ENCODE data around the gene HECTD2. TPM values are rescaled to one million over a fixed set of nuclear protein-coding genes. Genes with fewer than 3 reads are reported as not detected.

HECTD2 gene
- total RNA-seq, 6 donors from 2014 or later = 5.0 to 14.5 (median 9.2) TPM

DNA sequence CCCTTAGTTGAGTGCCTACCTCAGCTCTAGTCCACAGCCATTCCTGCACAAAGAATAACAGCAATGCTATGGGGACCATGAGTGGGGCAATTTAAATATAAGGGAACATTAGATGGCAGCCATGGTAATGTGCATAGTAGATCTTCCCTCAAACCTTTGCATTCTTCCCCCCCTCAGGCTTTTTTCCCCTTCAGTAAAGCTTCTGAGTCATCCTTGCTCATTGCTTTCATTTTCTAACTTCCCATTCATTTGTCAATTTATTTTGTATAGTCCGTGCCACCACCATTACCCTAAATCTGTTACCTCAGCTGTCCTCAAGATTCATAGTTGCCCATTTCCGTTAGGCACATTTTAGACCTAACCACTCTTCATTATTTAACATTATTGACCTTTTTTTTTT lies 10.7 kb downstream of the HECTD2 start:
- ATAC-seq (ENCODE audit: low FRiP score in 2 of 2) = no peak
- no peak overlapping the region for H3K4me3 ChIP-seq
- H3K27me3 ChIP-seq = no peaks in the 10 kb centered on the region
- TF ChIP-seq EP300 (IDR thresholded peaks at IDR 0.05) = no peak
- TF ChIP-seq, protein P1, sequence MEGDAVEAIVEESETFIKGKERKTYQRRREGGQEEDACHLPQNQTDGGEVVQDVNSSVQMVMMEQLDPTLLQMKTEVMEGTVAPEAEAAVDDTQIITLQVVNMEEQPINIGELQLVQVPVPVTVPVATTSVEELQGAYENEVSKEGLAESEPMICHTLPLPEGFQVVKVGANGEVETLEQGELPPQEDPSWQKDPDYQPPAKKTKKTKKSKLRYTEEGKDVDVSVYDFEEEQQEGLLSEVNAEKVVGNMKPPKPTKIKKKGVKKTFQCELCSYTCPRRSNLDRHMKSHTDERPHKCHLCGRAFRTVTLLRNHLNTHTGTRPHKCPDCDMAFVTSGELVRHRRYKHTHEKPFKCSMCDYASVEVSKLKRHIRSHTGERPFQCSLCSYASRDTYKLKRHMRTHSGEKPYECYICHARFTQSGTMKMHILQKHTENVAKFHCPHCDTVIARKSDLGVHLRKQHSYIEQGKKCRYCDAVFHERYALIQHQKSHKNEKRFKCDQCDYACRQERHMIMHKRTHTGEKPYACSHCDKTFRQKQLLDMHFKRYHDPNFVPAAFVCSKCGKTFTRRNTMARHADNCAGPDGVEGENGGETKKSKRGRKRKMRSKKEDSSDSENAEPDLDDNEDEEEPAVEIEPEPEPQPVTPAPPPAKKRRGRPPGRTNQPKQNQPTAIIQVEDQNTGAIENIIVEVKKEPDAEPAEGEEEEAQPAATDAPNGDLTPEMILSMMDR (IDR thresholded peaks at IDR 0.05) = no peak
- no peak for TF ChIP-seq POLR2A (IDR thresholded peaks at IDR 0.05)
- no peak for TF ChIP-seq POLR2AphosphoS5 (IDR thresholded peaks at IDR 0.05)
- no peaks in the 10 kb centered on the region for H3K9me3 ChIP-seq
- H3K4me1 ChIP-seq = peaks cover 0 to 6% (median 5%) of the 10 kb centered on the region in 4 donors
- no peaks in the 10 kb centered on the region for H3K36me3 ChIP-seq
- no peak for DNase-seq
- no peak overlapping the region for H3K27ac ChIP-seq
- WGBS, 2 donors = 81 to 88% methylated on average over 2 of the region's 2 CpGs

DNA sequence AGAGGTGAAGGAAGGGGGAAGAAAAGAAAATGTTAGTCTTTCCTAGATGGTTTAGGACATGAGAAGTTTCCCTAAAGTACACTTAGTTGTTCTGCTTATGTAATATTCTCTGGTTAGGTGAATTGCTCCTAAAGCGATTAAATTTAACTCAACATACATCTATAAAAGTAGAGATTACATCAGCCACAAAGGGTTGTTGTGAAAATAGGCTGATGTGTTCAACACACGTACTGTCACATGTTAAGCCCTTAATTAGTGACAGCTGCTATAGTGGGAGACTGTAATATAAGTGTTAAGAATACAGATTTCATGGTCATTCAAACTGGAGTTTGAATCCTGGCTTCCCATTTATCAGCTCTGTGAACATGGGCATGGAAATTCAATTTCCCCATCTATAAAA lies 12.8 kb downstream of the HECTD2 start:
- WGBS, 2 donors = 82 to 92% methylated on average over 2 of the region's 2 CpGs

DNA sequence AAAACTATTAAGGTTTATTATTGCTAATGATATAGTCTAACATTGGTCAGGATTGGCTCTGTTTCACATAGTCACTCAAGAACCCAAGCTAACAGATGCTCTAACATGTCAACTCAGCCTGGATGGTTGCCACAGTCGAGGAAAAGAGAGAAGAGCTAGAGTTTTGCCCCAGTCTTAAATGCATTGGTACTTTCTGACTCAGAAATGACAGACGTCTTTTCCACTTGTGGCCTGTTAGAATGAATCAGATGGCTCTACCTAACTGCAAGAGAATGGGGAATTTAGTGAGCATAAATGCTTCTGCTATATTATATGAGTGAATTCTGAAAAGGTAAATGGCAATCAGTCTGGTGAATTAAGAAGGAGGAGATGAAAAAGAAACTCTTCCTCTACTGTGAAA lies 13.9 kb downstream of the HECTD2 start:
- no peak for ATAC-seq (ENCODE audit: low FRiP score in 2 of 2)
- 87 to 88% methylated on average over 2 of the region's 2 CpGs for WGBS, 2 donors

More for the DNA sequence above, 12.8 kb downstream of the HECTD2 start:
- TF ChIP-seq POLR2A (IDR thresholded peaks at IDR 0.05) (no peak), POLR2AphosphoS5 (IDR thresholded peaks at IDR 0.05) (no peak), EP300 (IDR thresholded peaks at IDR 0.05) (no peak)
- TF ChIP-seq, protein P1 (IDR thresholded peaks at IDR 0.05) = no peak
- H3K4me3 ChIP-seq = no peak overlapping the region
- H3K4me1 ChIP-seq = no peaks in the 10 kb centered on the region
- DNase-seq (no peak), ATAC-seq (ENCODE audit: low FRiP score in 2 of 2) (no peak)
- no peak overlapping the region for H3K27ac ChIP-seq
- no peaks in the 10 kb centered on the region for H3K9me3 ChIP-seq
- no peaks in the 10 kb centered on the region for H3K27me3 ChIP-seq
- H3K36me3 ChIP-seq = no peaks in the 10 kb centered on the region

DNA sequence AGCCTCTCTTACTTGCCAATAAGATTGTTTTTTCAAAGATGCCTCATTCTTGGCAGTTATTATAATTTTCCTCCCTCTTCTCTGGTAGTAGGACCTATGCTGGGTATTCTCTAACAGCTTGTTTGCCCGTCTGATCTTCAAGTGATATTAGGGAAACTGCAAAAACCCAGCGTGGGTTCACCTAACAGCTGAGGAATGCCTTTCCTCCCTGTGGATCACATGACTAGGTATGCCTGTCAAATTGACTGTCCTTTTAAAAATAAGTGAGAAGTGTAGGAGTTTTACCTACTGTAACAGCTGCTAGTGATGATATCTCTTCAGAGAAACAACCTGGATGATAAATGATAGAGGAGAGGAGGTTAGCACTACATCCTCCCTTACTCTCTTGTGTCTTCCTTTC lies 22.0 kb downstream of the HECTD2 start:
- no peak for TF ChIP-seq POLR2AphosphoS5 (IDR thresholded peaks at IDR 0.05)
- TF ChIP-seq, protein P1 (IDR thresholded peaks at IDR 0.05) = no peak
- TF ChIP-seq POLR2A (IDR thresholded peaks at IDR 0.05) = no peak
- TF ChIP-seq EP300 (IDR thresholded peaks at IDR 0.05) = no peak
- H3K36me3 ChIP-seq = peaks cover 0 to 5% (median 0%) of the 10 kb centered on the region in 4 donors
- DNase-seq = no peak
- H3K27me3 ChIP-seq = no peaks in the 10 kb centered on the region
- H3K4me3 ChIP-seq = no peak overlapping the region
- ATAC-seq (ENCODE audit: low FRiP score in 2 of 2) = no peak
- no peaks in the 10 kb centered on the region for H3K4me1 ChIP-seq
- H3K9me3 ChIP-seq = no peaks in the 10 kb centered on the region
- WGBS, 2 donors = 72 to 85% methylated on average over 2 of the region's 2 CpGs
- no peak overlapping the region for H3K27ac ChIP-seq

More for the DNA sequence above, 13.9 kb downstream of the HECTD2 start:
- Histone ChIP-seq H3K9me3 (no peaks in the 10 kb centered on the region), H3K36me3 (no peaks in the 10 kb centered on the region), H3K27me3 (no peaks in the 10 kb centered on the region), H3K4me3 (no peak overlapping the region), H3K4me1 (no peaks in the 10 kb centered on the region), H3K27ac (no peak overlapping the region)
- DNase-seq = no peak
- TF ChIP-seq POLR2AphosphoS5 (IDR thresholded peaks at IDR 0.05) (no peak), EP300 (IDR thresholded peaks at IDR 0.05) (no peak), POLR2A (IDR thresholded peaks at IDR 0.05) (no peak)
- TF ChIP-seq, protein P1 (IDR thresholded peaks at IDR 0.05) = no peak

DNA sequence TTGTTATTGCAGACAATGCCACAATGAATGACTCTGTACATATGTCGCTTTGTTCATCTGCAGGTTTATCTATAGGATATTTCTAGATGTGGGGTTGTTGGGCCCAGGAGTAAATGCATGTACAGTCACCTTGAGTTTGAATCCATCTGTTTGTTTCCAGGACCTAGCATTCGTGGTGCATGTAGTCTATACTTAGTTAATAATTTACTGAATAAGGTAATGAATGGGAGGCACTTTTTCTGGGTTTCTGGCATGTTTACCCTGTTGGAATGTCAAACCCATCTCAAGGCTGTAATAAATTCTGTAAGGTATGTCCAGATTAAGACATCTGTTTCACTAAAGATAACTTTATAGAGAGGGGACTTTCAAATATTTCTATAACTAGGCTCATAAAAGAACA lies 23.5 kb downstream of the HECTD2 start:
- H3K27ac ChIP-seq = no peak overlapping the region
- H3K36me3 ChIP-seq = peaks cover 0 to 5% (median 0%) of the 10 kb centered on the region in 4 donors
- DNase-seq (no peak), ATAC-seq (ENCODE audit: low FRiP score in 2 of 2) (no peak)
- no peaks in the 10 kb centered on the region for H3K4me1 ChIP-seq
- WGBS, 2 donors = 75% methylated on average over 2 of the region's 2 CpGs
- no peaks in the 10 kb centered on the region for H3K9me3 ChIP-seq
- no peak overlapping the region for H3K4me3 ChIP-seq
- H3K27me3 ChIP-seq = no peaks in the 10 kb centered on the region
- TF ChIP-seq, protein P1 (IDR thresholded peaks at IDR 0.05) = no peak
- TF ChIP-seq POLR2AphosphoS5 (IDR thresholded peaks at IDR 0.05) (no peak), EP300 (IDR thresholded peaks at IDR 0.05) (no peak), POLR2A (IDR thresholded peaks at IDR 0.05) (no peak)
